Adrenal gland (tissue), 5 donors: ENCODE data around the gene EFNB1.

ENCODE experiments used
- CTCF ChIP-seq, 6 experiments: fragments of 450-650 bp in 4 of 6; fragments of 200-600 bp in 2 of 6; sonication (generic) in 1 of 6; IDR thresholded peaks; 1 replicate in 5 of 6; 2 replicates in 1 of 6; pipeline versions ENCODE4 v1.5.1 to v1.8.0; 2016 to 2021; ENCODE audit warnings: antibody characterized with exemption in 6 of 6, mild to moderate bottlenecking in 2 of 6, moderate library complexity in 1 of 6
- POLR2A ChIP-seq, 2 donors: fragments of 450-650 bp; IDR thresholded peaks; one replicate each; pipeline ENCODE4 v1.6.1; 2017; ENCODE audit warnings: antibody characterized with exemption in 2 of 2, mild to moderate bottlenecking in 2 of 2, moderate library complexity in 1 of 2
- donor health status: DM: no; HTN: no; CAD: no.

DNA sequence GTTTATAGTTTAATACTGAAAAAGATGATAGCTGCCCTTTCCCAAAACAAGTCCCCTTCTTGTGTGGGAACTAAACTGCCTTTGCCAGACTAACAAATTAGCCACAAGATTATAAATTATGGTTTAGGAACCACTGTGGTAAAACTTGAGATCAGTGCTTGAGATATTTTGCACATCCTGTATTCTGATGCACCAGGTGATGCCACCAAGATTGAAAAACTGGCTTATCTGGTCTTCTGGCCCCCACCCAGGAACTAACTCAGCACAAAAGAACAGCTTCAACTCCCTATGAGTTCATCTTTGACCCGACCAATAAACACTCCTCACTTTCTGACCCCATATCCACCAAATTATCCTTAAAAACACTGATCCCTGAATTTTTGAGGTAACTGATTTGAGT, 36.7 kb upstream of the EFNB1 start:
- TF ChIP-seq POLR2A (IDR thresholded peaks at IDR 0.05) (no peak), CTCF (IDR thresholded peaks at IDR 0.05) (no peak)
